GM18502 (cell line): Measurements from ENCODE around the gene PIK3C2G.
"Not testable (repeated sequence)": the region's sequence is repeated elsewhere in the genome, so short reads cannot be mapped to it uniquely, and the experiment has no call there.

Experiments
- ATAC-seq: cut with Tn5 transposase; IDR thresholded peaks from one replicate; pipeline ENCODE4 v1.9.1; 2021; ENCODE audit warnings: mild to moderate bottlenecking; ENCODE audit not compliant: unreplicated experiment, poor library complexity

PIK3C2G gene

DNA sequence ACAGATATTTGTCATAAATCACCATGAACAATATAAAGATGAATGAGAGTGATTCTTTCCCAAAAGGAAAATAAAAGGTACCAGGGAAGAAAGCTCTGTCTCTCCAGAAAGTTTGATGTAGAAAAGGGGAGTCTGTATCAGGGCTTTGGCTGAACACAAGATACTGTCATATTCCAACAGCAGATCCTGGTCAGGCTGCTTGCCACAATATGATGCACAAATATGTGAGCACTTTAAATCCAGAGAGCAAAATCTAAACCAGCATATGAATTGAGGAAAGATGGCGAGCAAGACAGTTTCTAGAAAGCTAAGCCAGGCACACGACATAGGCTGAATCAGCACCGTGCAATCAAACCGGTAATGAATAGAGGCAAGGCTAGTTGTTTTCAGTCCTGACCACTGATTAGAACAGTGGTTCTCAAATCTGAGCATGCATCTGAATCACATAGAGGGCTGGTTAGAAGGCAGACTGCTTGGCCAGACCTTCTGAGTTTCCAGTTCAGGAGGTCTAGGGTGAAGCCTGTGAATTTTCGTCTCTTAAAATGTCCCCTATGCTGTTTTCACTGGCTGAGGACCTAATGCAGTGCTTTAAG, 415.8 kb downstream of the PIK3C2G start:
- ATAC-seq: no peak

DNA sequence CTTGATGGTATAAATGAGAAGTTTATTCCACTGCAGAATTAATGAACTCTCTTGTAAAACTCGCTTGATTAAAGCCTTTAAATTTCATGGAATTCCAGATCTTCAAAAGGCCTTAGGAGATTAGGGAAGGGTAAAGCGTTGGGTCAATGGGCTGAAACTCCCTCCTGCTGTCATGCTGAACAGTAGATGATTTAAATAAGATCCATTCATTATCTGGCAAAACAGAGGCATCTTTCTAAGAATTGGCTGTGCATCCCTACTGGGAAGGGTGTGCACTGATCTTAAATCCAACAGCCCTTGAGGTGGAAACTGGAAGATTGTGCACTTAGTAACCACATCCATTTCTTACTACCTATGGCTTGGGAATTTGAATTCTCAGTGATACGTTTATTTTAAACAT, 420.5 kb downstream of the PIK3C2G start:
- no peak for ATAC-seq

DNA sequence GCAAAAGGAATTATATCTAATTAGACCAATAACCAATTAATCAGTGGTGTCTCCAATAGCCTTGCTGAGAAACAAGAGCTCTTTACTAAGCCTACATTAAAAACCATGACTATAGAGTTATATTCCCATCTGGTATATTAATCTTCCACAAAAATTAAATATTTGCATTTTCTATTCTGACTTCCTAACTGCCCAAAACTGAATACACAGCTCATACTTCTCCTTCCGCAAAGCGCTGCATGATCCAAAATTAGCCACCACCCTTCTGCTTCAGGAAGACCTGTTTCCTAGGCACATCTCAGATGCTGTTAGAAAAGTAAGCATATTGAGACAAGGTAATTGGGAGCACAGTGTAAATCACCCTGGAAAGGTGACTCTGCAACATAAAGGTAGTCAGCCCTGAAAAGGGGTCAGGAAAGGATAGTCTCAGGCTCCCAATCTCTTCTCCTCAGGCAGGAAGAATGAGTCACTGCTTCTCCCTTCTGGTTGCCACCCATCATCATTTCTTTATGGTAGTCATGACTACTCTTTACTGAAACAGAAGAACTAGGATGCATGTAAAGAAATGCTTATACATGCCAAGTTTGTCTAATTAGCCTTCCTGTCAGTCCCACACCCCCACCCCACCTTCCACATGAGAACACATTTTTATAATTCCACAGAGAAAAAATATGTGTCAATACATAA, 422.2 kb downstream of the PIK3C2G start:
- no peak for ATAC-seq

DNA sequence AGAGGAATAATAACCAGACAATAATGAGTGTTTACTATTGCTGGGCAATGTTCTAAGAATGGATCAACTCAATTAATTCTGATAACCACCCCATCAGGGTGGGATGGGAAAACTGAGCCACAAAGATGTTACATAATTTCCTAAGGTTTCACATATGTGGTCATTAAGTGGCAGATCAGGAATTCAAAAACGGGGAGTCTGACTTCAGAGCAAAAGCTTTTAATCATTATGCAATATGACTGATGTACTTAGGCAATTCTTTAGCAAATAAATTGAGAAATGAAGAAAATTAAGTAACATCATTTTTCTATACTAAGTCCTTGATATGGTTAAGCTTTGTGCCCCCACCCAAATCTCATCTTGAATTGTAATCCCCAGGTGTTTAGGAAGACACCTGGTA, 423.1 kb downstream of the PIK3C2G start:
- ATAC-seq: no peak

DNA sequence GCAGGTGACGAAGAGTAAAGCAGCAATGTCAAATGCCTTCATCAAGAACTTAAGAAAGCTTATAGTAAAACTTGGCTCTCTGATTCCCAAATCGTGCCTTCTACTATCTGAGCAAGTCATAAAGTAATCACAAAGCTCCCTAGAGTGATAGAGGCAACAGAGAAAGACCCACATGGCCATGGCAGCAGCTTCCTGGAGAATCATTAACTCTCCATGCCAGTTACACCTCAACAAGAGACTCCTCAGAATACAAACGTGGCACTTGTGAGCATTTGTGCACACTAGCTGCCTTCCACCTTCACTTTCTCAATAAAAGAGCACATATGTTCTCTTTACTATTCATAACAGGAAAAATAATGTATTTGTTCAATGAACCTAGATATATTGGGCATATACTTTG, 428.5 kb downstream of the PIK3C2G start:
- no peak for ATAC-seq

DNA sequence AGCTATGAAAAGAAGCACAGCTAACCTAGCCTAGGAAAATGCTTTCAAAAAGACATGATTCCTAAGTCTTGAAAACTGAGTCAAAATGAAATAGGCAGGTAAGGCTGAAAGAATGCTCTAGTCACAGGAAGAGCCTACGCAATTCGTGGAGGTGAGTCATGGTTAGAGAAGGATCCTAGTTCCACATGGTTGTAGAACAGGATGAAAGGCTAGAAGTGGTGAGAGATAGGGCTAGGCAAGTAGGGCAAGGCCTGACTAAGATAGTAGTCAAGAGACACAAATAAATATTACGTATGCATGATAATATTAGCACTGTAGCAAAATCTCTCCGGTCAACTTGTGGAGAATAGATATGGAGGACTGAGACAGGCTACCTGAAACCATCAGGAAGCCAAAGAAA, 429.3 kb downstream of the PIK3C2G start:
- no peak for ATAC-seq

DNA sequence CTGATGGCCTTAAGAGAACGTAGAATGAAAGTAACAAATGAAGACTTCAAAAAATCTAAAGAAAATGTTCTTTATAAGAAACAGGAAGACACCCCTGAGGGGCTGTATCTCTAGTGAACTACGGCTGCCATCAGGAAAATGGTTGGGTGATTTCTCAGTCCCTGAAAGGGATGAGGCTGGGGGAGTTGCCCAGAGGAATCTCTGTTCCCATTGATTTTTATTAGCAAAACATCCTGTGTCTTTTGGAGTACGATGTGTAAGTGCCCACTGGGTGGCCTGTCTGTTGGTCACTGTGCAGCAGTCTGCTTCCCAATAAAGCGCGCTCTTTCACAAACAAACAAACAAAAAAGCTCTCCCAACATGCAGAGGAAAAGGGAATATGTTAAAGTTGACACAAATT, 432.7 kb downstream of the PIK3C2G start:
- ATAC-seq: not testable (repeated sequence)

DNA sequence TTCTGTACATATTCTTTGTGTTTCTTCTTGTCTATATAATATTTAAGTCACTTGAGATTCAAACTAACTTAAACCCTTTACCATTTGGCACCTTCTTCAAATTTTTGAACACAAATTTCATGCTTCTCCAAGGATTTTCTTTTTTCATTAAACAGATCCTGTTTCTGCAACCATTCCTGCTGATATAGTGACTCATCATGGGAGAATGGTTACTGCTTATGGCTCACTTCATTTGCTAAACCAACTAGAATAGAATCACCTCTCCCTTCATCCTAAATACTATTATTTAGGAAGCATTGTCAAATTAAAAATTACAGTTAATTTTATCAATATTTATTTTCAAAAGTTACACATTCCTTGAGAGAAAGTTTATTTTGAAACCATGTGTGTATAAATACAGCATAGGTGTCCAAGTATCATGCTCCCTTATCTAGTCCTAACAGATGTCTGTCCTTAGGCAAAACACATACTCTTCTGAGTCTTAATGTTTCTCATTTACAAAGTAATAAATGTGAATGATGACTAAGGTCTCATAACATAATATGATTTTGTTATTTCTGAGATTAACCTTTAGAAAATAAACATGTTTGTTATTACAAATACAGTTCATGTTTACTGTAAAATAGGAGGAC, 435.8 kb downstream of the PIK3C2G start:
- no peak for ATAC-seq
